Measurements from ENCODE around the gene ZNF410.
"Not testable (repeated sequence)": the region's sequence is repeated elsewhere in the genome, so short reads cannot be mapped to it uniquely, and the experiment has no call there.

The ZNF410 gene

GRCh38 chr14:73887694-73888459 is 1.2 kb downstream of the ZNF410 start:
- no peak for DNase-seq

DNA sequence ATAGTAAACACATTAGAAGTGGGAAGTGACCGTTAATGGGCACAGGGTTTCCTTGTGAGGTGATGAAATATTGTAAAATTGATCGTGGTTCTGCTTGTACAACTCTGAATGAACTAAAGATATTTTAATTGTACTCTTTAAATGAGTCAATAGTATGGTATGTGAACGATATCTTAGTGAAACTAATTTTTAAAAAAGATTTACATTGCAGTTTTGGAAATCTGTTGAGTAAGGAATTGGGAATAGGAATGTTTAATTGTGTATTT is 1.7 kb downstream of the ZNF410 start:
- peak; percentile 23 for DNase-seq

GRCh38 chr14:73888971-73889370 is 2.3 kb downstream of the ZNF410 start:
- peak; percentile 14 for DNase-seq

DNA sequence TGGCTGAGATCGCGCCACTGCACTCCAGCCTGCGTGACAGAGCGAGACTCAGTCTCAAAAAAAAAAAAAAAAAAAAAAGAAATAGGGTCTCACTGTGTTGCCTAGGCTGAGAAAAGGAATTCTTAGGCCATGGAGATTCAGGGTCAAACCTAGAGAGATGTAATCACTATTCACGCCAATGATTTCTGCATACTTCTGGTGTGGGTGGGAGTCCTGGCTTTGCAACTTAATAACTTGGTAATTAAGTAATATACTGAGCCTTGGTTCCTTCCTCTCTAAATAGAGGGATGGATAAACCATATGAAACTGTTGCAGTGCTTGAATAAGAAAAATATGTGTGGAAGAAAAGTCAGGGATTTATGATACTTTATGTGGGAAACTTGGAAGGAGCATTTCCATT is 2.7 kb downstream of the ZNF410 start:
- no peak for DNase-seq

GRCh38 chr14:73894180-73894687 is 7.6 kb downstream of the ZNF410 start:
- not testable (repeated sequence) for DNase-seq

- no peak for DNase-seq
Measured at GRCh38 chr14:73895939-73896338, 9.3 kb downstream of the ZNF410 start.

- DNase-seq = no peak
Measured at GRCh38 chr14:73896521-73896920, 9.9 kb downstream of the ZNF410 start.

- DNase-seq = no peak
Measured at GRCh38 chr14:73903028-73903427, 16.4 kb downstream of the ZNF410 start.

DNA sequence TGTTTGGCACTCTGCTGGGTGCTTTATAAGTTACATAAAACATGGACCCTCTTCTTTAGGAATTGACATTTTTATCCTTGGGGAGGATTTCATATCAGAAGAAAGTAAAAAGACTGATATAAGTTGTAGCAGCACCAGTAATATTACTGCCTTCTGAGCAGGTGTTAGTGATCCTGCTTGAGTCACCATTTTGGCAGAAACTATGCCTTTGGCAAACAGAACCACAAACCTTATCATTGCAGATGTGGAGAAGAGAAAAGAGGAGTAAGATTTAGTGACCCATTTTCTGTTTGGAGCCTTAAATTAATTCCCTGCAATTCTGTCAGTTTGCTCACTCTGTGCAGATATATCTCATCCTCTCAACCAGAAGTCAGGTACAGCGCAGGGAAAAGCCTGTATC is 23.0 kb downstream of the ZNF410 start:
- no peak for DNase-seq

- no peak for DNase-seq
Measured at GRCh38 chr14:73913256-73913655, 26.6 kb downstream of the ZNF410 start.

DNA sequence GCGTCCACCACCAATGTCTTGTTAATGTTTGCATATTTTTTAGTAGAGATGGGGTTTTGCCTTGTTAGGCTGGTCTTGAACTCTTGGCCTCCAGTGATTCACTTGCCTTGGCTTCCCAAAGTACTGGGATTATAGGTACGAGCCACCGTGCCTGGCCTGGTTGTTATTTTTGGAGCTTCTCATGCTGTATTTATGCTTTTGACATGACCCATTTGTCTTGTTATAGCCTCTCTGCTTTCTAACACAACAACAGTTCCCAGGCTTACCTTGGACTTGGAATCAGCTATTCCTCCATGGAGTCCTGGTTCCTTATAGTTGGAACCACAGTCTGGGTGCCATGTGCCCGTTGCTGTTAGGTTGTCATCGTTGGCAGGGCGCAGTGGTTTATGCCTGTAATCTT is 29.7 kb downstream of the ZNF410 start:
- DNase-seq = no peak

GRCh38 chr14:73919457-73919856 is 32.8 kb downstream of the ZNF410 start:
- not testable (repeated sequence) for DNase-seq

DNA sequence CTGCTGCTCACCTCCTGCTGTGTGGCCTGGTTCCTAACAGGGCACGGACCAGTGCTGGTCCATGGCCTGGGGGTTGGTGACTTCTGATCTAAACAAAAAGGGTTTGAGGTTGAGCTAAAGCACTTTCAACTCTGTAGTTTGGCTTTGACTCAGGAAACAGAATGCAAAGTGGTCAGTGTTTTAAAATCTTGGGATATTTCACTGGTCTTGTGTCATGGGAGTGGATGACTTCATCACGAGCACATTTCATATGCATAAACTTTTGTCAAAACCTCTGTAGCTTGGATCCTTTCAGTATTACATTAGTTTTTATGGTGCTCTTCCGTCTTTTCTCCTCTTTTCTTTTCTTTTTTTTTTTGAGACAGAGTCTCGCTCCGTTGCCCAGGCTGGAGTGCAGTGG is 37.7 kb downstream of the ZNF410 start:
- no peak for DNase-seq

DNA sequence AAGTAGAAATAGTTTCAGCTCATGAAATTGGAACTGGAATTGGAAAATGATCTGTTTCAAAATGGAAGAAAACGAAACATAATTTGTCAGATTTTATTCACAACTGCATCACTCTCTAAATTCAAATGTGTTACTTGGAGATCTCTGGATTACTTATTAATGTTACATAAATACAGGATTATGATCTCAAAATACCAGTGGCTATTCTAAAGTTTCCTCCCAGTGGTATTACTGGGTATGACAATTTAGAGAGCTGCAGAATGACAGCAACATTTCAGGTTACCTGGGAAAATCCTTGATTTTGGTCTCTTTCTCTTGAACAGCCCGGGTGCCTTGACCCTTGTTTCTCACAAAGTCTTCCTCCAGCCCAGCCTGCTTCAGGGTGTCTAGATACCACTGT is 49.0 kb downstream of the ZNF410 start:
- no peak for DNase-seq

DNA sequence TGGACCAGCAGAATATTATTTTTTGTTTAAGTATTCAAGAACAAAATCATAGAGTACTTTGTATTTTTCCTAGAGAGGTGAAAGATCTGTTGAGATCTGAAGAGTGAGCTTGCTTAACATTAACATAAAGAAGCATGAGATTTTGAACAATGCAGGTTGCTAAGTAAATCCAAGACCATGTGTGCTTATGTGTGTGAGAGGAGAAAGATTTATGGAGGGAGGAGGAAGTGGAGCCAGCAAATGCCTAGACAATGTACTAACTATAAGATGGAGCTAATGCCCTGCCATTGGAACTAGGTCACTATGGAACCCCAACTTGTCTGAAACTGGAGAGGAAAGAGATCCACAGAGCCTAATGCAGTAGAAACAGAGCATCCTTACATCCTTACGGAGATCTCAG is 49.9 kb downstream of the ZNF410 start:
- DNase-seq = no peak

- DNase-seq = no peak
Measured at GRCh38 chr14:73937012-73937411, 50.4 kb downstream of the ZNF410 start.

DNA sequence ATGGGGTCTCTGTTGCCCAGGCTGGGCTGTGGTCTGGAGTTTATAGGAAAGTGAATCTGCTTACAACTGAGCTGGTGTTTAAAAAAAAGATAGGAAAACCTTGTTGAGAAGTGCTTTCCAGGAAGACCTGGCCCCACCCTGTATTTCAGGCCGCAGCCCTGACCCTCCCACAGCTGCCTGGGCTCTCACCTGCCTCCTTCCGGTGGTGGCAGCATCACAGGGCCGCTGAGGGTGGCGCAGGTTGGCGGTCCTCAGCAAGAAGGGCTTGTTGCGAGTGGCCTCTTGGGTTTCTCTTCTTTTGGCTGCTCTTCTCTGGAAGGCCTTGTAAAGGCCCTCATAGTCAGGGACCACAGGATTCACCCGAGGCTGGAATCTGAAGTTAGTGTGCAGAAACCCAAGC is 55.5 kb downstream of the ZNF410 start:
- no peak for DNase-seq

DNA sequence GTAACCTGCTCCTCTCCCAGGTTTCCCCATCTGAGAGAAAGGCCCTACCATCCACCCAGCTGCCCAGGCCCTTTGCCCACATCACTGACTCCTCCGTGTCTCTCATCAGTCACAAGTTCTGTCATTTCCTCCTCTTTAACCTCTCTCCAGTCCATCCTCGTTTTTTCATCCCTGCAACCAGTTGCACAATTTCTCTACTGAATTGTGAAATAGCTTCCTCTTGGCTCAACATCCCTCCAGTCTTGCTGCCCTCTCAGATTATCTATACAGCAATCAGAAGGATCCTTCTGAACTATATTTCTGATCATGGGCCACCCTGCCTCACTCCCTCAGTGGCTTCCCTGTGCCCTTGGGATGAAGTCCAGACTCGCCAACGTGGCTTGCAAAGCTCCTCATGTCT is 56.4 kb downstream of the ZNF410 start:
- peak; percentile 41 for DNase-seq

DNA sequence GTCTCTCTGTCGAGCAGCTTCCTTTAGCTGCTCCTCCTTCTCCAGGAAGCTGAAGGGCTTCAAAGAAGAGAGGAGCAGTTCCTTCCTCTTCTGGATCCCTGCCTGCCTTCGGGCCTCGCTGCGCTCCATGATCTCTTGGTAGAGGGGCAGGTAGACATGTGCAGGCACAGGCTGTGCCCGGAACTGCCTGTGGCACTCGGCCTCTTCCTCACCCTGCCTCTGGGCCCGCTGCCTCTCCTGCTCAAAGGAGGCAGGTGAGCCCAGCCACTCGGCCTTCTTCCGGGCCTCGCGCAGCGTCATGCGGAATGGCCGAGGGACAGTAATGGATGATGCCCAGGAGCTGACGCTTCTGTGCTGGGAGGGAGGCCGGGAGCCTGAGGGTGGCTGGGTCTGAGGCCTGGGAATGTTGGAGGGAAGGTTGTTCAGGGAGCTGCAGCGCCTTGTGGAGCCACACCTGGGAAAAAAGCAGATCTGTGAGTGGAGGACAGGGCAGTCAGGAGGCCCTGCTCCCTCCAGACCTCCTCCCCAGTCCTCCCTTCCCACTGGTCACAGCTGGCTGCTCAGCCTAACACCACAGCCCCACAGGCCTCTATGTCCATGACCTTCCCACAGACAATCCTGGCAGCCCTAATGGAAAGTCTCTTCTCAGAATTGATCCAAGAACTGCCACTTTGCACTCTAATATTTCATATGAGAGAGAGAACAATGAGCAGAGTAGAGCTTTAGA is 57.9 kb downstream of the ZNF410 start:
- no peak for DNase-seq

GRCh38 chr14:73945159-73945670 is 58.6 kb downstream of the ZNF410 start:
- no peak for DNase-seq

DNA sequence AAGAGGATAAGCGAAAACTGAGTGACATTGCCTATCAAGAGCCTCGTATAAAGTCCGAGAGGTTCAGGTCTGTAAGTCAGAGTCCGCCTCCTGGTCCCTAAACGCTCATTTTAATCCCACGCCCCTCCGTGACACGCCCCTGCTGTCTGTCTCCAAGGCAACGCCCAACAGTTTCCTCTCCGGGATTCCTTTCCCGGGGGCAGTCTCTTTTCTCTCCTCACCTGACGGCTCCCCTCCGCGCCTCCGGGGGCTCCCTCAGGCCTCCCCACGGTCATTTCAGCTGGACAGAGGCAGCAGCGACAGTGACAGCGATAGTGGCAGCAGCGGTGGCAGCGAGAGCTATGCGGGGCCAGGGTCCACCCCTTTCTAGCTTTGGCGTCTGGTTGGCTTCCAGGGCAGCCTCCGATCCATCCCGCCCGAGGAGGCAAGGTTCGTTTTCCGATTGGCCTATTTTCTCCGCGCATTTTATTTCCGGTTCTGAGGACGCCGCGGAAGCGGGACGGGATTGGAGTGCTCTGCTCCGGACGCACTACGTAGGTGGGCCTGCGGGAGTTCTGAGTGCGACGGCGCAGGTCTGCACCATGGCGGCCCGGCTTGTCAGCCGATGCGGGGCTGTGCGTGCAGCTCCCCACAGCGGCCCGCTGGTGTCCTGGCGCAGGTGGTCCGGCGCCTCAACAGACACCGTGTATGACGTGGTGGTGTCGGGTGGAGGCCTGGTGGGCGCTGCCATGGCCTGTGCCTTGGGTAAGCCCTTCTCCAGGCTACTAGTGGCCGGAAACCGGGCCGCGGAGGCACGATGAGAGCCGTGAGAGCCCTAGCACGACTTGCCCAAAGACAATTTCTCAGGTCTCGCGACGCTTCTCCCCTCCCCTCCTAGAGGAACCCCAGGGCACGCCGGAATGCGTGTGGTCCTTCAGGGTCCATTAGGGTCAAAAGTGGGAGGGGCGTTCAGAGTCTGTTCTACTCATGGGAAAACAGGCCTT is 63.4 kb downstream of the ZNF410 start, which contains the start of the genes COQ6 and FAM161B:
COQ6 (plus strand) TSS at position 551 of the 983 bp plus-strand sequence; CDS start at position 582, 31 bp downstream.
FAM161B (minus strand) TSS at position 343 of the 983 bp plus-strand sequence; CDS start at position 275, 68 bp downstream.
- peak; percentile 96 for DNase-seq

- peak; percentile 3 for DNase-seq
Measured at GRCh38 chr14:73953731-73954130, 67.1 kb downstream of the ZNF410 start.

GRCh38 chr14:73955674-73956073 is 69.0 kb downstream of the ZNF410 start:
- DNase-seq = no peak
